HL-60/S4 treated with retinoic acid at 250 ng/mL for 4 days and 3 days (cell line): ENCODE data around the gene RERE.

ENCODE experiments used
- in situ Hi-C: fragments of 300-500 bp; cut with MboI; formaldehyde crosslinking; loops from 2 replicates; pipeline ENCODE4 v1.7.0; 2022; ENCODE audit warnings: low sequenced_read_pairs

Gene RERE

GRCh38 chr1:8590721-8591351 is 226.6 kb downstream of the RERE start:
- in situ Hi-C loops: no loop called here

- in situ Hi-C loops: no loop called here
These were observed 227.9 kb downstream of the RERE start for GRCh38 chr1:8589571-8589970.

- in situ Hi-C loops: no loop called here
These were observed 229.7 kb downstream of the RERE start for GRCh38 chr1:8587784-8588183.

GRCh38 chr1:8586438-8586837 is 231.0 kb downstream of the RERE start:
- in situ Hi-C loops: no loop called here

GRCh38 chr1:8584316-8584715 is 233.1 kb downstream of the RERE start:
- in situ Hi-C loops: no loop called here

GRCh38 chr1:8583031-8583430 is 234.4 kb downstream of the RERE start:
- in situ Hi-C loops: no loop called here

GRCh38 chr1:8580566-8580965 is 236.9 kb downstream of the RERE start:
- in situ Hi-C loops: no loop called here

- in situ Hi-C loops: no loop called here
These were observed 238.5 kb downstream of the RERE start for GRCh38 chr1:8578936-8579335.

GRCh38 chr1:8578132-8578877 is 239.1 kb downstream of the RERE start:
- in situ Hi-C loops: no loop called here

- in situ Hi-C loops: loop anchor here (25.0 kb wide), 1 partner anchor 162 kb away; no protein-coding TSS in a partner anchor
These were observed 242.5 kb downstream of the RERE start for GRCh38 chr1:8574985-8575384.

- in situ Hi-C loops: loop anchor here (25.0 kb wide), 1 partner anchor 165 kb away; no protein-coding TSS in a partner anchor
These were observed 245.3 kb downstream of the RERE start for GRCh38 chr1:8572106-8572505.

- in situ Hi-C loops: loop anchor here (25.0 kb wide), 1 partner anchor 166 kb away; no protein-coding TSS in a partner anchor
These were observed 246.0 kb downstream of the RERE start for GRCh38 chr1:8571200-8571984.

- in situ Hi-C loops: loop anchor here (25.0 kb wide), 1 partner anchor 167 kb away; no protein-coding TSS in a partner anchor
These were observed 247.0 kb downstream of the RERE start for GRCh38 chr1:8570465-8570864.

- in situ Hi-C loops: loop anchor here (10.0 to 25.0 kb wide), 2 partner anchors 168 to 286 kb away; no protein-coding TSS in a partner anchor
These were observed 248.2 kb downstream of the RERE start for GRCh38 chr1:8569242-8569641.

- in situ Hi-C loops: loop anchor here (10.0 to 25.0 kb wide), 2 partner anchors 168 to 286 kb away; no protein-coding TSS in a partner anchor
These were observed 248.6 kb downstream of the RERE start for GRCh38 chr1:8568837-8569236.

GRCh38 chr1:8567146-8567545 is 250.3 kb downstream of the RERE start:
- in situ Hi-C loops: loop anchor here (10.0 to 25.0 kb wide), 2 partner anchors 170 to 288 kb away; no protein-coding TSS in a partner anchor

GRCh38 chr1:8565802-8566201 is 251.6 kb downstream of the RERE start:
- in situ Hi-C loops: loop anchor here (10.0 to 25.0 kb wide), 2 partner anchors 171 to 289 kb away; no protein-coding TSS in a partner anchor

- in situ Hi-C loops: loop anchor here (10.0 to 25.0 kb wide), 2 partner anchors 173 to 291 kb away; no protein-coding TSS in a partner anchor
These were observed 253.4 kb downstream of the RERE start for GRCh38 chr1:8563944-8564537.

- in situ Hi-C loops: loop anchor here (10.0 to 25.0 kb wide), 2 partner anchors 174 to 292 kb away; no protein-coding TSS in a partner anchor
These were observed 254.3 kb downstream of the RERE start for GRCh38 chr1:8562881-8563865.
